Measurements from ENCODE around the gene TBC1D21. TPM values are rescaled to one million over a fixed set of nuclear protein-coding genes. Genes with fewer than 3 reads are reported as not detected.

The TBC1D21 gene
- total and polyA plus RNA-seq, 2 of the 4 experiments (the other 2 are of a cell fraction), result not detected

DNA sequence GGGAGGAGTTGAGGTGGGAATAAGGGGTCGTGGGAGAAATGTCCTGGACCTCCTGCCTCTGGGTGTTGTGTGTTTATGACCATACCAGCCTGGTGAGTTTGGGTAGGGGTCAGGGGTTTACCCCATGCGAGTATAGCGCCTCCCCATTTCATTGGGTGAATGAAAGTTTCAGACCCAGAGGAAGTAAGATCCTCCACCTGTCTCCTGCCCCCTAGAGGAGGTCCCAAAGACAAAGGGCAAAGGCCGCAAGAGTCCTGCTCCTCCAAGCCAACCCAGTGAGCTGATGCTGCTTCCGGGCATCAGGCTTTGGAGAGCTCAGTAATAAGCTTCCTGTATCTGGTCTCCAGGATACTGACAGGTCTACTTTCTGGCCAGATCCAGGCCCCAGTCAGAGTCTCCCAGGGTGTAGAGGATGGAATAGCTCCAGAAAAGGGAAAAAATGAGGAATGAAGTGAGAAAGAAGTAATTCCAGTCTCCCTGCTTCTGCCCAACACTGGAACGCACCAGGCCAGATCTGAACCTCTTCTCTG lies 6.4 kb upstream of the TBC1D21 start:
- TF ChIP-seq, protein P1, sequence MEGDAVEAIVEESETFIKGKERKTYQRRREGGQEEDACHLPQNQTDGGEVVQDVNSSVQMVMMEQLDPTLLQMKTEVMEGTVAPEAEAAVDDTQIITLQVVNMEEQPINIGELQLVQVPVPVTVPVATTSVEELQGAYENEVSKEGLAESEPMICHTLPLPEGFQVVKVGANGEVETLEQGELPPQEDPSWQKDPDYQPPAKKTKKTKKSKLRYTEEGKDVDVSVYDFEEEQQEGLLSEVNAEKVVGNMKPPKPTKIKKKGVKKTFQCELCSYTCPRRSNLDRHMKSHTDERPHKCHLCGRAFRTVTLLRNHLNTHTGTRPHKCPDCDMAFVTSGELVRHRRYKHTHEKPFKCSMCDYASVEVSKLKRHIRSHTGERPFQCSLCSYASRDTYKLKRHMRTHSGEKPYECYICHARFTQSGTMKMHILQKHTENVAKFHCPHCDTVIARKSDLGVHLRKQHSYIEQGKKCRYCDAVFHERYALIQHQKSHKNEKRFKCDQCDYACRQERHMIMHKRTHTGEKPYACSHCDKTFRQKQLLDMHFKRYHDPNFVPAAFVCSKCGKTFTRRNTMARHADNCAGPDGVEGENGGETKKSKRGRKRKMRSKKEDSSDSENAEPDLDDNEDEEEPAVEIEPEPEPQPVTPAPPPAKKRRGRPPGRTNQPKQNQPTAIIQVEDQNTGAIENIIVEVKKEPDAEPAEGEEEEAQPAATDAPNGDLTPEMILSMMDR (conservative IDR thresholded peaks at IDR 0.05; ENCODE audit: low read depth, low read length), result no peak
- no peak for TF ChIP-seq POLR2A (IDR thresholded peaks at IDR 0.05; ENCODE audit: low read depth, low read length)
- TF ChIP-seq MAZ (IDR thresholded peaks at IDR 0.05; ENCODE audit: borderline replicate concordance, low read depth, low read length), result no peak
- no peak for TF ChIP-seq RFX5 (IDR thresholded peaks at IDR 0.05; ENCODE audit: low read depth, low read length)
- TF ChIP-seq MAFK (IDR thresholded peaks at IDR 0.05; ENCODE audit: low read depth, low read length), result no peak
- TF ChIP-seq, protein P2, sequence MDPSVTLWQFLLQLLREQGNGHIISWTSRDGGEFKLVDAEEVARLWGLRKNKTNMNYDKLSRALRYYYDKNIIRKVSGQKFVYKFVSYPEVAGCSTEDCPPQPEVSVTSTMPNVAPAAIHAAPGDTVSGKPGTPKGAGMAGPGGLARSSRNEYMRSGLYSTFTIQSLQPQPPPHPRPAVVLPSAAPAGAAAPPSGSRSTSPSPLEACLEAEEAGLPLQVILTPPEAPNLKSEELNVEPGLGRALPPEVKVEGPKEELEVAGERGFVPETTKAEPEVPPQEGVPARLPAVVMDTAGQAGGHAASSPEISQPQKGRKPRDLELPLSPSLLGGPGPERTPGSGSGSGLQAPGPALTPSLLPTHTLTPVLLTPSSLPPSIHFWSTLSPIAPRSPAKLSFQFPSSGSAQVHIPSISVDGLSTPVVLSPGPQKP (IDR thresholded peaks at IDR 0.05; ENCODE audit: borderline replicate concordance, low read depth, low read length), result no peak
- TF ChIP-seq RAD21 (IDR thresholded peaks at IDR 0.05; ENCODE audit: low read length), result no peak
- no peak for TF ChIP-seq MXI1 (IDR thresholded peaks at IDR 0.05; ENCODE audit: borderline replicate concordance, low read depth, low read length)
- TF ChIP-seq, protein P3, sequence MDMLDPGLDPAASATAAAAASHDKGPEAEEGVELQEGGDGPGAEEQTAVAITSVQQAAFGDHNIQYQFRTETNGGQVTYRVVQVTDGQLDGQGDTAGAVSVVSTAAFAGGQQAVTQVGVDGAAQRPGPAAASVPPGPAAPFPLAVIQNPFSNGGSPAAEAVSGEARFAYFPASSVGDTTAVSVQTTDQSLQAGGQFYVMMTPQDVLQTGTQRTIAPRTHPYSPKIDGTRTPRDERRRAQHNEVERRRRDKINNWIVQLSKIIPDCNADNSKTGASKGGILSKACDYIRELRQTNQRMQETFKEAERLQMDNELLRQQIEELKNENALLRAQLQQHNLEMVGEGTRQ (IDR thresholded peaks at IDR 0.05; ENCODE audit: low read depth, low read length), result no peak
- no peak for TF ChIP-seq RCOR1 (IDR thresholded peaks at IDR 0.05; ENCODE audit: insufficient replicate concordance, low read length)
- TF ChIP-seq CEBPB (IDR thresholded peaks at IDR 0.05; ENCODE audit: low read depth, low read length), result no peak
- TF ChIP-seq SMC3 (IDR thresholded peaks at IDR 0.05; ENCODE audit: low read depth, low read length), result no peak
- no peak overlapping the region for H4K91ac ChIP-seq (ENCODE audit: insufficient read depth, low read depth, low read length)
- no TSS peak for BruUV-seq (replicated peaks)
- CTCF ChIA-PET, result no interaction called here
- POLR2A ChIA-PET (ENCODE audit: unreplicated experiment), result no interaction called here
- peaks cover 66% of the 10 kb centered on the region for H3K27me3 ChIP-seq (ENCODE audit: control insufficient read depth, insufficient read depth, low read length)
- H2AFZ ChIP-seq (replicated peaks; ENCODE audit: low read length, poor library complexity), result no peak overlapping the region
- no peaks in the 10 kb centered on the region for H3K9me1 ChIP-seq (ENCODE audit: insufficient read depth, low read length)
- ATAC-seq (ENCODE audit: low read depth), result no peak
- in situ Hi-C loops (cut with MboI; ENCODE audit: low sequenced_read_pairs) (no loop called here), intact Hi-C loops (cut with micrococcal nuclease) (no loop called here), dilution Hi-C loops (cut with HindIII; ENCODE audit: low sequenced_read_pairs, unreplicated experiment) (no loop called here)
- H3K36me3 ChIP-seq (ENCODE audit: control insufficient read depth, insufficient read depth, low read length), result no peaks in the 10 kb centered on the region
- no peak for DNase-seq
- H2BK20ac ChIP-seq (ENCODE audit: low read depth, low read length), result no peak overlapping the region
- no peak overlapping the region for H2AK9ac ChIP-seq (replicated peaks; ENCODE audit: low read depth, low read length, poor library complexity)
- no peak overlapping the region for H3K14ac ChIP-seq (replicated peaks; ENCODE audit: low read depth, low read length)
- no CpG with 5 or more reads among the region's 6 CpGs for WGBS, 2 experiments (ENCODE audit: extremely low coverage in 2 of 2, insufficient read length in 1 of 2)
- no peak overlapping the region for H3K4me2 ChIP-seq (ENCODE audit: low read depth, low read length)
- H3K18ac ChIP-seq (ENCODE audit: low read depth, low read length), result no peak overlapping the region
- no peaks in the 10 kb centered on the region for H4K20me1 ChIP-seq (ENCODE audit: insufficient read depth, low read length)
- no peak overlapping the region for H3K23ac ChIP-seq (ENCODE audit: low read depth, low read length)
- H3K4me3 ChIP-seq (ENCODE audit: insufficient read depth, low read depth, low read length), result no peak overlapping the region
- H3K56ac ChIP-seq (ENCODE audit: extremely low read depth, insufficient read depth, low read length), result no peak overlapping the region
- H2BK15ac ChIP-seq (ENCODE audit: low read depth, low read length), result no peak overlapping the region
- no peaks in the 10 kb centered on the region; the same call in 1 of the 2 replicates for H3K9me3 ChIP-seq (ENCODE audit: control insufficient read depth, insufficient read depth, low read length)
- H4K5ac ChIP-seq (ENCODE audit: low read depth, low read length), result no peak overlapping the region
- H3K4me1 ChIP-seq (ENCODE audit: control insufficient read depth, insufficient read depth, low read length), result no peaks in the 10 kb centered on the region
- H2BK5ac ChIP-seq (ENCODE audit: low read depth, low read length, poor library complexity, severe bottlenecking), result no peak overlapping the region
- no peak overlapping the region for H2BK120ac ChIP-seq (ENCODE audit: low read depth, low read length)
- H3K79me1 ChIP-seq (ENCODE audit: low read depth in 1 of 2, low read length in 2 of 2), result no peaks in the 10 kb centered on the region
- H3K27ac ChIP-seq (ENCODE audit: insufficient read depth, low read length), result no peak overlapping the region
- H3K4ac ChIP-seq (ENCODE audit: low read depth, low read length), result no peak overlapping the region
- no peak overlapping the region for H4K8ac ChIP-seq (ENCODE audit: low read depth in 2 of 2, low read length in 2 of 2)
- no peak overlapping the region for H3K9ac ChIP-seq (ENCODE audit: low read depth, low read length)
- H2AK5ac ChIP-seq (ENCODE audit: low read depth, low read length), result no peak overlapping the region

Measured in IMR-90 (cell line).